ENCODE results near the gene DTD1. TPM values are rescaled to one million over a fixed set of nuclear protein-coding genes. Genes with fewer than 3 reads are reported as not detected.

DTD1 gene
- total and polyA plus RNA-seq, 3 donors from 2014 or later, result 34.6 to 41.6 (median 39.9) TPM

- no peak for TF ChIP-seq POLR2A (IDR thresholded peaks at IDR 0.05)
- TF ChIP-seq CTCF (IDR thresholded peaks at IDR 0.05), result no peak
- Histone ChIP-seq H3K36me3 (ENCODE audit: low read depth, missing control alignments) (no peaks in the 10 kb centered on the region), H3K27me3 (no peaks in the 10 kb centered on the region), H3K9me3 (no peaks in the 10 kb centered on the region), H3K4me3 (no peak overlapping the region), H3K27ac (no peak overlapping the region), H3K4me1 (peaks cover 3% of the 10 kb centered on the region)
- intact Hi-C loops (cut with DNase I; ENCODE audit: low total_unique reads), result no loop called here
- WGBS, 2 donors, result 89 to 93% methylated on average over 1 of the region's 1 CpG
- DNase-seq, result no peak
Measured at GRCh38 chr20:18712131-18712530, 124.3 kb downstream of the DTD1 start.

GRCh38 chr20:18712882-18713281 is 125.0 kb downstream of the DTD1 start:
- WGBS, 2 donors, result 74 to 86% methylated on average over 3 of the region's 3 CpGs
- intact Hi-C loops (cut with DNase I; ENCODE audit: low total_unique reads), result no loop called here
- peaks cover 3% of the 10 kb centered on the region for H3K4me1 ChIP-seq
- no peak overlapping the region for H3K27ac ChIP-seq
- no peak for DNase-seq
- H3K9me3 ChIP-seq, result no peaks in the 10 kb centered on the region
- no peaks in the 10 kb centered on the region for H3K27me3 ChIP-seq
- TF ChIP-seq CTCF (IDR thresholded peaks at IDR 0.05) (no peak), POLR2A (IDR thresholded peaks at IDR 0.05) (no peak)
- no peak overlapping the region for H3K4me3 ChIP-seq
- no peaks in the 10 kb centered on the region for H3K36me3 ChIP-seq (ENCODE audit: low read depth, missing control alignments)

- H3K4me3 ChIP-seq, result no peak overlapping the region
- TF ChIP-seq CTCF (IDR thresholded peaks at IDR 0.05) (no peak), POLR2A (IDR thresholded peaks at IDR 0.05) (no peak)
- intact Hi-C loops (cut with DNase I; ENCODE audit: low total_unique reads), result no loop called here
- H3K4me1 ChIP-seq, result peaks cover 3% of the 10 kb centered on the region
- no peaks in the 10 kb centered on the region for H3K9me3 ChIP-seq
- no peak overlapping the region for H3K27ac ChIP-seq
- no peaks in the 10 kb centered on the region for H3K27me3 ChIP-seq
- no peak for DNase-seq
- WGBS, 2 donors, result 92 to 99% methylated on average over 3 of the region's 3 CpGs
- no peaks in the 10 kb centered on the region for H3K36me3 ChIP-seq (ENCODE audit: low read depth, missing control alignments)
Measured at GRCh38 chr20:18715564-18715963, 127.7 kb downstream of the DTD1 start.

- H3K27ac ChIP-seq, result no peak overlapping the region
- no peak for DNase-seq
- 81 to 94% methylated on average over 1 of the region's 1 CpG for WGBS, 2 donors
- intact Hi-C loops (cut with DNase I; ENCODE audit: low total_unique reads), result no loop called here
- no peaks in the 10 kb centered on the region for H3K27me3 ChIP-seq
- H3K4me1 ChIP-seq, result peaks cover 5% of the 10 kb centered on the region
- H3K36me3 ChIP-seq (ENCODE audit: low read depth, missing control alignments), result no peaks in the 10 kb centered on the region
- TF ChIP-seq CTCF (IDR thresholded peaks at IDR 0.05) (no peak), POLR2A (IDR thresholded peaks at IDR 0.05) (no peak)
- no peak overlapping the region for H3K4me3 ChIP-seq
- no peaks in the 10 kb centered on the region for H3K9me3 ChIP-seq
Measured at GRCh38 chr20:18717062-18717461, 129.2 kb downstream of the DTD1 start.

- intact Hi-C loops (cut with DNase I; ENCODE audit: low total_unique reads), result no loop called here
- Histone ChIP-seq H3K4me1 (peaks cover 7% of the 10 kb centered on the region), H3K9me3 (no peaks in the 10 kb centered on the region), H3K27ac (no peak overlapping the region), H3K27me3 (no peaks in the 10 kb centered on the region), H3K4me3 (no peak overlapping the region), H3K36me3 (ENCODE audit: low read depth, missing control alignments) (no peaks in the 10 kb centered on the region)
- DNase-seq, result no peak
- TF ChIP-seq POLR2A (IDR thresholded peaks at IDR 0.05) (no peak), CTCF (IDR thresholded peaks at IDR 0.05) (no peak)
- 69 to 75% methylated on average over 3 of the region's 3 CpGs for WGBS, 2 donors
Measured at GRCh38 chr20:18718129-18718528, 130.3 kb downstream of the DTD1 start.

All from testis (tissue), 3 donors.